ENCODE data around the gene SASH1. TPM values are rescaled to one million over a fixed set of nuclear protein-coding genes. Genes with fewer than 3 reads are reported as not detected.

SASH1 gene
- total and polyA plus RNA-seq, 2 of the 8 experiments (the other 6 are each of a cell fraction or from before 2014, with no cell fraction given), result 6.0 to 20.2 TPM

DNA sequence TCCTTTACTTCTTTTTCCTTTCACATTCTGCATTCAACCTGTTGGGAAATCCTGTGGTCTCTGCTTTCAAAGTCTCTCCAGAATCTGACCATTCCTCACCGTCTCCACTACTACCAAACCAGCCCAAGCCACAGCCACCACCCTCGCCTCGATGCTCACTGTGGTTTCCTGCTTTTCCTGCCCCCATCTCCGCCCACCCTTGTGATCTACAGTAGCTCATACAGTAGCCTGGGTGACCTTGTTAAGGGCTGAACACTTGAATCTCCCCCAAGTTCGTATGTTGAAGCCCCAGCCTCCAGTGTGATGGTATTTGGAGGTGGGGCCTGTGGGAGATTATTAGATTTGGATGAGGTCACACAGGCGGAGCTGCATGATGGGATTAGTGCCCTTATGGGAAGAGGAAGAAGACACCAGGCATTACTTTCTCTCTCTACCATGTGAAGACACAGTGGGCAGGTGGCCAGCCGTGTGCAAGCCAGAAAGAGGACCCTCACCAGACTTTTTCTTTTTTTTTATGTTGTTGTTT is 215.2 kb downstream of the SASH1 start:
- Histone ChIP-seq H3K27me3 (replicated peaks in 1 of 4; ENCODE audit: control insufficient read depth in 3 of 4, extremely low read depth in 1 of 4, insufficient read depth in 3 of 4, low read length in 3 of 4) (peaks cover 0 to 10% (median 6%) of the 10 kb centered on the region in 4 experiments; a peak in 5 of 7 replicates), H4K5ac (ENCODE audit: insufficient read length, low read depth, low read length) (no peak overlapping the region), H2BK15ac (ENCODE audit: low read length) (no peak overlapping the region), H3K4me1 (replicated peaks in 1 of 4; ENCODE audit: control insufficient read depth in 3 of 4, insufficient read depth in 4 of 4, low read length in 3 of 4) (no peaks in the 10 kb centered on the region), H3K9me3 (ENCODE audit: insufficient read depth in 2 of 2, low read depth in 1 of 2, low read length in 1 of 2) (peaks cover 0 to 6% of the 10 kb centered on the region in 2 experiments; a peak in 2 of 4 replicates), H3K14ac (ENCODE audit: insufficient read length) (no peak overlapping the region), H3K4me2 (ENCODE audit: insufficient read depth in 1 of 2, low read depth in 2 of 2, low read length in 2 of 2) (no peak overlapping the region), H4K8ac (ENCODE audit: extremely low read depth, insufficient read depth, low read length) (no peak overlapping the region), H3K18ac (ENCODE audit: extremely low read depth, low read length) (no peak overlapping the region), H3K79me1 (ENCODE audit: low read depth, low read length) (no peaks in the 10 kb centered on the region), H2BK120ac (replicated peaks; ENCODE audit: low read depth, low read length) (no peak overlapping the region), H2BK20ac (ENCODE audit: low read length) (no peak overlapping the region), H3K36me3 (ENCODE audit: control insufficient read depth in 2 of 4, insufficient read depth in 4 of 4, low read length in 3 of 4) (no peaks in the 10 kb centered on the region), H2BK12ac (ENCODE audit: low read depth, low read length) (no peak overlapping the region), H2AK5ac (ENCODE audit: low read depth, low read length) (no peak overlapping the region), H3K27ac (ENCODE audit: low read depth, low read length) (no peak overlapping the region), H3K4ac (replicated peaks; ENCODE audit: insufficient read length, low read depth, low read length) (no peak overlapping the region), H3K4me3 (ENCODE audit: extremely low read depth in 1 of 4, insufficient read depth in 2 of 4, low read depth in 3 of 4, low read length in 4 of 4) (no peak overlapping the region), H4K20me1 (replicated peaks in 1 of 2; ENCODE audit: control insufficient read depth in 1 of 2, insufficient read depth in 2 of 2, low read length in 2 of 2) (peaks cover 0 to 2% of the 10 kb centered on the region in 2 experiments), H3K23ac (ENCODE audit: insufficient read length) (no peak overlapping the region), H3K56ac (replicated peaks; ENCODE audit: insufficient read length, low read depth, low read length) (no peak overlapping the region), H2BK5ac (ENCODE audit: low read depth, low read length) (no peak overlapping the region), H4K91ac (replicated peaks; ENCODE audit: insufficient read length, low read length) (no peak overlapping the region), H2AFZ (ENCODE audit: low read length) (no peak overlapping the region), H3K79me2 (ENCODE audit: control insufficient read depth in 1 of 2, insufficient read depth in 2 of 2, low read length in 2 of 2) (no peaks in the 10 kb centered on the region), H3K23me2 (ENCODE audit: low read depth, low read length) (no peaks in the 10 kb centered on the region; the same call in none of the 2 replicates), H3K9ac (replicated peaks in 1 of 4; ENCODE audit: extremely low read depth in 1 of 4, low read depth in 3 of 4, low read length in 3 of 4) (no peak overlapping the region)
- CTCF ChIA-PET (ENCODE audit: partially characterized antibody), result interaction anchor here (1.9 to 5.2 kb wide), 2 partner anchors 19 to 467 kb away, joined by 7 to 26 read pairs; no protein-coding TSS in a partner anchor
- 91% methylated on average over 7 of the region's 7 CpGs; no CpG with 5 or more reads in 1 of the 2 experiments for WGBS, 2 experiments (ENCODE audit: extremely low coverage in 1 of 2, insufficient coverage in 1 of 2, insufficient read length in 1 of 2, insufficient replicate concordance in 2 of 2, low coverage in 1 of 2, low lambda C conversion rate in 2 of 2, missing lambda C conversion rate in 1 of 2)
- TF ChIP-seq TBP (IDR thresholded peaks at IDR 0.05; ENCODE audit: low read depth, low read length) (no peak), FOSL1 (IDR thresholded peaks at IDR 0.05; ENCODE audit: insufficient read depth, low read depth, low read length) (no peak), KDM4A (IDR thresholded peaks at IDR 0.05; ENCODE audit: low read depth, low read length, severe bottlenecking) (no peak), RBBP5 (IDR thresholded peaks at IDR 0.05; ENCODE audit: borderline replicate concordance, low read depth, low read length) (no peak), CBX5 (IDR thresholded peaks at IDR 0.05; ENCODE audit: low read depth, low read length) (no peak), NANOG (IDR thresholded peaks at IDR 0.05; ENCODE audit: insufficient read depth, low read depth, low read length, poor library complexity, severe bottlenecking) (no peak)
- TF ChIP-seq, protein P1, sequence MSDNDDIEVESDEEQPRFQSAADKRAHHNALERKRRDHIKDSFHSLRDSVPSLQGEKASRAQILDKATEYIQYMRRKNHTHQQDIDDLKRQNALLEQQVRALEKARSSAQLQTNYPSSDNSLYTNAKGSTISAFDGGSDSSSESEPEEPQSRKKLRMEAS (IDR thresholded peaks at IDR 0.05), result no peak
- TF ChIP-seq, protein P2, sequence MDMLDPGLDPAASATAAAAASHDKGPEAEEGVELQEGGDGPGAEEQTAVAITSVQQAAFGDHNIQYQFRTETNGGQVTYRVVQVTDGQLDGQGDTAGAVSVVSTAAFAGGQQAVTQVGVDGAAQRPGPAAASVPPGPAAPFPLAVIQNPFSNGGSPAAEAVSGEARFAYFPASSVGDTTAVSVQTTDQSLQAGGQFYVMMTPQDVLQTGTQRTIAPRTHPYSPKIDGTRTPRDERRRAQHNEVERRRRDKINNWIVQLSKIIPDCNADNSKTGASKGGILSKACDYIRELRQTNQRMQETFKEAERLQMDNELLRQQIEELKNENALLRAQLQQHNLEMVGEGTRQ (IDR thresholded peaks at IDR 0.05; ENCODE audit: low read length), result no peak
- POLR2A ChIA-PET (ENCODE audit: partially characterized antibody), result no interaction called here
- DNase-seq (ENCODE audit: low read depth in 1 of 2, low spot score in 2 of 2), result no peak
- no peak for FAIRE-seq

Measured in H1 (cell line).